Liver (tissue), 3 donors: ENCODE measurements around the gene POLR3H.
A peak's percentile ranks its signal among the peaks of the same experiment; 100 is the strongest.

Source experiments
- EGR1 ChIP-seq, 2 donors: IDR thresholded peaks; 2 replicates each; pipeline ENCODE4 v1.6.1; 2016 to 2018; ENCODE audit warnings: antibody characterized with exemption in 2 of 2, low read depth in 2 of 2
- NR2F2 ChIP-seq: IDR thresholded peaks from 2 replicates; pipeline ENCODE4 v1.6.1; 2016; ENCODE audit warnings: antibody characterized with exemption
- RXRA ChIP-seq, 2 donors: IDR thresholded peaks; 2 replicates each; pipeline ENCODE4 v1.6.1; 2017 to 2018; ENCODE audit warnings: antibody characterized with exemption in 2 of 2, mild to moderate bottlenecking in 1 of 2
- TAF1 ChIP-seq: conservative IDR thresholded peaks from 2 replicates; pipeline ENCODE4 v1.6.1; 2016; ENCODE audit warnings: antibody characterized with exemption, mild to moderate bottlenecking
- YY1 ChIP-seq: IDR thresholded peaks from 2 replicates; pipeline ENCODE4 v1.6.1; 2016; ENCODE audit warnings: antibody characterized with exemption, mild to moderate bottlenecking
- TF ChIP-seq, protein P1 (sequence below): IDR thresholded peaks from 2 replicates; pipeline ENCODE4 v1.6.1; 2016; ENCODE audit warnings: antibody characterized with exemption
- TF ChIP-seq, protein P2 (sequence below): fragments of 150-350 bp; IDR thresholded peaks from 2 replicates; pipeline ENCODE4 v1.5.1; 2017; ENCODE audit warnings: improper control_type of control experiment, low read depth, low read length; ENCODE audit not compliant: missing input control
- TF ChIP-seq, protein P3 (sequence below): IDR thresholded peaks from 2 replicates; pipeline ENCODE4 v1.6.1; 2016; ENCODE audit warnings: antibody characterized with exemption
- TF ChIP-seq, protein P4 (sequence below): IDR thresholded peaks from 2 replicates; pipeline ENCODE4 v1.6.1; 2016; ENCODE audit warnings: antibody characterized with exemption, mild to moderate bottlenecking
- donor health status: healthy.
- donor health status: healthy.

DNA sequence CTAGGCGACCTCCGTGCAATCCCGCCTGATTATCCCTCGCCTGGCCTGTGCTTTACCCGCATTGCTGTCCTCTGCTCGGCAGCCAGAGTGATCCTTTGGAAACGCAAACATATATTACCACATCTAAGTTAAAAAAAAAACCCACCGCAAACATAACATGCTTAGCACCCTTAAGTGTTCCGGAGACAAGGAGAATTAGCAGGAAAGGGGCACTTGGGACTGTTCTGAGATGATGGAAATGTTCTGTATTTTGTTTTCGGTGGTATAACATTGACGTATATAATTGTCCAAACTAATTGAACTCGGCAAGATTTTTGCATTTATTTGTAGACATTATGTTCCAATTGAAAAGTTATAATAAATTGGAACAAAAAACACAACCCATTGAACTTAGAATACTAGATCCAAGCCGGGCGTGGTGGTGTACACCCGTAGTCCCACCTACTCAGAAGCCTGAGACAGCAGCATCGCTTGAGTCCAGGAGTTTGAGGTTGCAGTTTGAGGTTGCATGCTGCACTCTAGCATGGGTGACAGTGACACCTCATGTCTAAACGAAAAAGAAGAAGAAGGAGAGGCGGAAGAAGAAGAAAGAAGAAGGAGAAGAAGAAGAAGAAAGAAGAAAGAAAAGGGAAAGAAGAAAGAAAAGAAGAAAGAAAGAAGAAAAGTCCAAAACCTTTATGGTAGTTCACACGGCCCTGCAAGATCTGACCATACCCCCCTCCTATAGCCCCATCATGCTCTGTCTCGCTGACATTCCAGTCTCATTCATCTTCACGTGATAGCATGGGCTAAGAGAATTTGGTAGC lies 604 bp upstream of the POLR3H start:
- TF ChIP-seq, protein P1, sequence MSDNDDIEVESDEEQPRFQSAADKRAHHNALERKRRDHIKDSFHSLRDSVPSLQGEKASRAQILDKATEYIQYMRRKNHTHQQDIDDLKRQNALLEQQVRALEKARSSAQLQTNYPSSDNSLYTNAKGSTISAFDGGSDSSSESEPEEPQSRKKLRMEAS: peak; percentile 9
- TF ChIP-seq, protein P2, sequence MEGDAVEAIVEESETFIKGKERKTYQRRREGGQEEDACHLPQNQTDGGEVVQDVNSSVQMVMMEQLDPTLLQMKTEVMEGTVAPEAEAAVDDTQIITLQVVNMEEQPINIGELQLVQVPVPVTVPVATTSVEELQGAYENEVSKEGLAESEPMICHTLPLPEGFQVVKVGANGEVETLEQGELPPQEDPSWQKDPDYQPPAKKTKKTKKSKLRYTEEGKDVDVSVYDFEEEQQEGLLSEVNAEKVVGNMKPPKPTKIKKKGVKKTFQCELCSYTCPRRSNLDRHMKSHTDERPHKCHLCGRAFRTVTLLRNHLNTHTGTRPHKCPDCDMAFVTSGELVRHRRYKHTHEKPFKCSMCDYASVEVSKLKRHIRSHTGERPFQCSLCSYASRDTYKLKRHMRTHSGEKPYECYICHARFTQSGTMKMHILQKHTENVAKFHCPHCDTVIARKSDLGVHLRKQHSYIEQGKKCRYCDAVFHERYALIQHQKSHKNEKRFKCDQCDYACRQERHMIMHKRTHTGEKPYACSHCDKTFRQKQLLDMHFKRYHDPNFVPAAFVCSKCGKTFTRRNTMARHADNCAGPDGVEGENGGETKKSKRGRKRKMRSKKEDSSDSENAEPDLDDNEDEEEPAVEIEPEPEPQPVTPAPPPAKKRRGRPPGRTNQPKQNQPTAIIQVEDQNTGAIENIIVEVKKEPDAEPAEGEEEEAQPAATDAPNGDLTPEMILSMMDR: no peak
- TF ChIP-seq YY1 (no peak), EGR1 (IDR thresholded peaks at IDR 0.05; ENCODE audit: low read depth in 2 of 2) (peak in 1 of 2 donors; percentile 26), TAF1 (no peak), NR2F2 (no peak), RXRA (IDR thresholded peaks at IDR 0.05) (peak in 1 of 2 donors; percentile 64)
- TF ChIP-seq, protein P3, sequence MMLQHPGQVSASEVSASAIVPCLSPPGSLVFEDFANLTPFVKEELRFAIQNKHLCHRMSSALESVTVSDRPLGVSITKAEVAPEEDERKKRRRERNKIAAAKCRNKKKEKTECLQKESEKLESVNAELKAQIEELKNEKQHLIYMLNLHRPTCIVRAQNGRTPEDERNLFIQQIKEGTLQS: no peak
- TF ChIP-seq, protein P4, sequence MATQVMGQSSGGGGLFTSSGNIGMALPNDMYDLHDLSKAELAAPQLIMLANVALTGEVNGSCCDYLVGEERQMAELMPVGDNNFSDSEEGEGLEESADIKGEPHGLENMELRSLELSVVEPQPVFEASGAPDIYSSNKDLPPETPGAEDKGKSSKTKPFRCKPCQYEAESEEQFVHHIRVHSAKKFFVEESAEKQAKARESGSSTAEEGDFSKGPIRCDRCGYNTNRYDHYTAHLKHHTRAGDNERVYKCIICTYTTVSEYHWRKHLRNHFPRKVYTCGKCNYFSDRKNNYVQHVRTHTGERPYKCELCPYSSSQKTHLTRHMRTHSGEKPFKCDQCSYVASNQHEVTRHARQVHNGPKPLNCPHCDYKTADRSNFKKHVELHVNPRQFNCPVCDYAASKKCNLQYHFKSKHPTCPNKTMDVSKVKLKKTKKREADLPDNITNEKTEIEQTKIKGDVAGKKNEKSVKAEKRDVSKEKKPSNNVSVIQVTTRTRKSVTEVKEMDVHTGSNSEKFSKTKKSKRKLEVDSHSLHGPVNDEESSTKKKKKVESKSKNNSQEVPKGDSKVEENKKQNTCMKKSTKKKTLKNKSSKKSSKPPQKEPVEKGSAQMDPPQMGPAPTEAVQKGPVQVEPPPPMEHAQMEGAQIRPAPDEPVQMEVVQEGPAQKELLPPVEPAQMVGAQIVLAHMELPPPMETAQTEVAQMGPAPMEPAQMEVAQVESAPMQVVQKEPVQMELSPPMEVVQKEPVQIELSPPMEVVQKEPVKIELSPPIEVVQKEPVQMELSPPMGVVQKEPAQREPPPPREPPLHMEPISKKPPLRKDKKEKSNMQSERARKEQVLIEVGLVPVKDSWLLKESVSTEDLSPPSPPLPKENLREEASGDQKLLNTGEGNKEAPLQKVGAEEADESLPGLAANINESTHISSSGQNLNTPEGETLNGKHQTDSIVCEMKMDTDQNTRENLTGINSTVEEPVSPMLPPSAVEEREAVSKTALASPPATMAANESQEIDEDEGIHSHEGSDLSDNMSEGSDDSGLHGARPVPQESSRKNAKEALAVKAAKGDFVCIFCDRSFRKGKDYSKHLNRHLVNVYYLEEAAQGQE: no peak
